ENCODE measurements around the gene SPINK8.

- no peak for TF ChIP-seq CTCF (IDR thresholded peaks at IDR 0.05)
- no peak for TF ChIP-seq EZH2 (IDR thresholded peaks at IDR 0.05; ENCODE audit: borderline replicate concordance, insufficient read depth, low read depth, low read length, poor library complexity, severe bottlenecking)
Observed at GRCh38 chr3:48372377-48372770, 38.9 kb upstream of the SPINK8 start.

Data from B cell (primary cell).